Measurements from ENCODE around the gene MARCHF2.

The MARCHF2 gene

DNA sequence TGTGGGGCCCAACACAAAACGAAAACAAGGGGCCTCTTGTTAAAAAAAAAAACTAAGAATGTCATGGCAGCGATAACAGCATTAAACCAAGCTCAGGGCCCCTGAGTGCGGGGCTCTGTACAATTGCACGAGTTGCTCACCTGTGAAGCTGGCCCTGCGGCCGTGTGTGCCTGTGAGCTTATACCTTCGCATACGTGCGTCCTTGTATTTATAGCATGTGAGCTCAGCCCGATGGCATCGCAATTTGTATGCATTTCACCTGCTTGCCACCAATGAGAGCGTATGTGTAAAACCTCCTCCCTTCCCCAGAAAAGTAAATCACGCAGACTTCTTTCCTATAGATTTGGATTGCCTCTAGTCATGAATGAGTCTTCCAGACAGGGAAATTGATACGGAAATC, 48.8 kb downstream of the MARCHF2 start:
- no peaks in the 10 kb centered on the region for H3K27me3 ChIP-seq (ENCODE audit: insufficient read depth, low read length)
- no peak overlapping the region for H2AFZ ChIP-seq (ENCODE audit: low read length)
- no peaks in the 10 kb centered on the region for H3F3A ChIP-seq (ENCODE audit: insufficient read depth, low read length)
- peaks cover 70% of the 10 kb centered on the region for H3K79me2 ChIP-seq (ENCODE audit: insufficient read depth, low read length)
- H4K20me1 ChIP-seq (ENCODE audit: insufficient read depth, low read length) = peaks cover 3% of the 10 kb centered on the region; the same call in 1 of the 2 replicates
- no peak overlapping the region for H3K27ac ChIP-seq (ENCODE audit: low read depth, low read length, poor library complexity, severe bottlenecking)
- H3K9me3 ChIP-seq (ENCODE audit: low read length) = no peaks in the 10 kb centered on the region
- H3K9me2 ChIP-seq (ENCODE audit: low read depth, low read length) = no peaks in the 10 kb centered on the region
- peaks cover 100% of the 10 kb centered on the region for H3K36me3 ChIP-seq (ENCODE audit: insufficient read depth, low read length)
- TF ChIP-seq, protein P1, sequence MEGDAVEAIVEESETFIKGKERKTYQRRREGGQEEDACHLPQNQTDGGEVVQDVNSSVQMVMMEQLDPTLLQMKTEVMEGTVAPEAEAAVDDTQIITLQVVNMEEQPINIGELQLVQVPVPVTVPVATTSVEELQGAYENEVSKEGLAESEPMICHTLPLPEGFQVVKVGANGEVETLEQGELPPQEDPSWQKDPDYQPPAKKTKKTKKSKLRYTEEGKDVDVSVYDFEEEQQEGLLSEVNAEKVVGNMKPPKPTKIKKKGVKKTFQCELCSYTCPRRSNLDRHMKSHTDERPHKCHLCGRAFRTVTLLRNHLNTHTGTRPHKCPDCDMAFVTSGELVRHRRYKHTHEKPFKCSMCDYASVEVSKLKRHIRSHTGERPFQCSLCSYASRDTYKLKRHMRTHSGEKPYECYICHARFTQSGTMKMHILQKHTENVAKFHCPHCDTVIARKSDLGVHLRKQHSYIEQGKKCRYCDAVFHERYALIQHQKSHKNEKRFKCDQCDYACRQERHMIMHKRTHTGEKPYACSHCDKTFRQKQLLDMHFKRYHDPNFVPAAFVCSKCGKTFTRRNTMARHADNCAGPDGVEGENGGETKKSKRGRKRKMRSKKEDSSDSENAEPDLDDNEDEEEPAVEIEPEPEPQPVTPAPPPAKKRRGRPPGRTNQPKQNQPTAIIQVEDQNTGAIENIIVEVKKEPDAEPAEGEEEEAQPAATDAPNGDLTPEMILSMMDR (IDR thresholded peaks at IDR 0.05; ENCODE audit: low read length) = no peak
- no peak for TF ChIP-seq EZH2 (IDR thresholded peaks at IDR 0.05; ENCODE audit: borderline replicate concordance, low read length)
- H3K4me2 ChIP-seq (ENCODE audit: low read length) = no peak overlapping the region
- H3K4me3 ChIP-seq (ENCODE audit: low read depth, low read length, poor library complexity, severe bottlenecking) = no peak overlapping the region
- no peak overlapping the region for H3K9ac ChIP-seq (ENCODE audit: low read length)
- H3K4me1 ChIP-seq (ENCODE audit: insufficient read depth, low read length, severe bottlenecking) = peaks cover 14% of the 10 kb centered on the region

- Histone ChIP-seq H2AFZ (ENCODE audit: low read length) (no peak overlapping the region), H3K27ac (ENCODE audit: low read depth, low read length, poor library complexity, severe bottlenecking) (no peak overlapping the region), H3K4me1 (ENCODE audit: insufficient read depth, low read length, severe bottlenecking) (peaks cover 11% of the 10 kb centered on the region), H3K9me3 (ENCODE audit: low read length) (no peaks in the 10 kb centered on the region), H4K20me1 (ENCODE audit: insufficient read depth, low read length) (peaks cover 3% of the 10 kb centered on the region; the same call in 1 of the 2 replicates), H3K4me2 (ENCODE audit: low read length) (no peak overlapping the region), H3F3A (ENCODE audit: insufficient read depth, low read length) (no peaks in the 10 kb centered on the region), H3K9me2 (ENCODE audit: low read depth, low read length) (no peaks in the 10 kb centered on the region), H3K79me2 (ENCODE audit: insufficient read depth, low read length) (peaks cover 63% of the 10 kb centered on the region), H3K9ac (ENCODE audit: low read length) (no peak overlapping the region), H3K4me3 (ENCODE audit: low read depth, low read length, poor library complexity, severe bottlenecking) (no peak overlapping the region), H3K27me3 (ENCODE audit: insufficient read depth, low read length) (no peaks in the 10 kb centered on the region), H3K36me3 (ENCODE audit: insufficient read depth, low read length) (peaks cover 100% of the 10 kb centered on the region)
- TF ChIP-seq, protein P1 (IDR thresholded peaks at IDR 0.05; ENCODE audit: low read length) = no peak
- TF ChIP-seq EZH2 (IDR thresholded peaks at IDR 0.05; ENCODE audit: borderline replicate concordance, low read length) = no peak
Observed at GRCh38 chr19:8462571-8462970, 49.5 kb downstream of the MARCHF2 start.

GRCh38 chr19:8463365-8463764, 50.3 kb downstream of the MARCHF2 start:
- H2AFZ ChIP-seq (ENCODE audit: low read length) = no peak overlapping the region
- H3K79me2 ChIP-seq (ENCODE audit: insufficient read depth, low read length) = peaks cover 55% of the 10 kb centered on the region
- H3K9ac ChIP-seq (ENCODE audit: low read length) = no peak overlapping the region
- H3K9me2 ChIP-seq (ENCODE audit: low read depth, low read length) = no peaks in the 10 kb centered on the region
- no peaks in the 10 kb centered on the region for H3K9me3 ChIP-seq (ENCODE audit: low read length)
- no peak overlapping the region for H3K4me2 ChIP-seq (ENCODE audit: low read length)
- H3K4me1 ChIP-seq (ENCODE audit: insufficient read depth, low read length, severe bottlenecking) = peaks cover 3% of the 10 kb centered on the region
- peaks cover 3% of the 10 kb centered on the region; the same call in 1 of the 2 replicates for H4K20me1 ChIP-seq (ENCODE audit: insufficient read depth, low read length)
- TF ChIP-seq, protein P1 (IDR thresholded peaks at IDR 0.05; ENCODE audit: low read length) = no peak
- TF ChIP-seq EZH2 (IDR thresholded peaks at IDR 0.05; ENCODE audit: borderline replicate concordance, low read length) = no peak
- no peak overlapping the region for H3K4me3 ChIP-seq (ENCODE audit: low read depth, low read length, poor library complexity, severe bottlenecking)
- H3K27me3 ChIP-seq (ENCODE audit: insufficient read depth, low read length) = no peaks in the 10 kb centered on the region
- no peak overlapping the region for H3K27ac ChIP-seq (ENCODE audit: low read depth, low read length, poor library complexity, severe bottlenecking)
- peaks cover 100% of the 10 kb centered on the region for H3K36me3 ChIP-seq (ENCODE audit: insufficient read depth, low read length)
- H3F3A ChIP-seq (ENCODE audit: insufficient read depth, low read length) = no peaks in the 10 kb centered on the region
